GM19043 (cell line): ENCODE results near the gene FZD10.

Experiments
- ATAC-seq: cut with Tn5 transposase; IDR thresholded peaks from one replicate; pipeline ENCODE4 v1.9.1; 2021; ENCODE audit warnings: low read depth; ENCODE audit not compliant: unreplicated experiment

The FZD10 gene

DNA sequence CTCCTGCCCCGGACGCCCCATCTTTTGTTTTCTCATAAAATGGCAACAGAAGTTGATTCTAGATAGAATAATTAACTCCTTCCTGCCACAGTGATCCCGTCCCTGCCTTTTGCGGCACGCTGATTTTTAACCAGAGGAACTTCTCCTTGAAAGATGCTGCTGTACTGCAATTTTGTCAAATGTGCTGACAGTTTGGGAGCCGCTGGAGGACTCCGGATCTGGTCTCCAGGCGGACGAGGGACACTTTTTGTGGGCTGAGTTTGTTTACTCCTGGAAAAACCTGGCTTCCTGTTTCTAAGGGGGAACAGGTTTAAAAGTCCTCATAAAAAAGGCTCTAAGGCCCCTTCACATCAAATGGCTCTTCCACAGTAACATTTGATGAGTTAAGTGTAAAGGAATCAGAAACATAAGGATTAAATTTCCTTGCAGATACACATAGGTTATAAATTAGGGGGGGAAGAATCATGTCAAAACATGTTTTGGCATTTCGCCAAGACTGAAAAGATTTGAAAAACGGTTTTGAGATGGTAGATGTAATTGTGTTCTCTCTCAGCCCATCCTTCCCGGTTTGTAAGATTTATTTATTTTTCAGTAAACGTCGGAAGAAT is 15.5 kb downstream of the FZD10 start:
- ATAC-seq: no peak

DNA sequence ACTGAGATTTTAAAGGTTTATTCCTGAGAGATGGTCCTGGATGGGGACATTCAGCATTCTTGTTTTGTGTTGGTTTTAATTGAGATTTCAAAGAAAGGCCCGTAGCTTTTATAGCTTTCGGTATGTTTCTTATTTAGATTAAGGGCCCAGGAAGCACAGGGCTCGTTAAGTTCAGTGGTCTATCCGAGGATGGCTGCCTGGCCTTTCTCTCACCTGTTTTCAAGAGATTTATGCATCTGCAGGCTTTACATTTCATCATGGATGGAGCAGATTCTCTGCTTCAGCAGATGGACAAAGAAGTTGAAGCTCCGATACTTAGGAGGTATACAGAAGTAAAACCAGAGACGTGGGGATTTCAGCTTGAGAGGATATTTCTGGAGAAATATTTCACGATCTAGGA is 16.0 kb downstream of the FZD10 start:
- ATAC-seq: no peak

DNA sequence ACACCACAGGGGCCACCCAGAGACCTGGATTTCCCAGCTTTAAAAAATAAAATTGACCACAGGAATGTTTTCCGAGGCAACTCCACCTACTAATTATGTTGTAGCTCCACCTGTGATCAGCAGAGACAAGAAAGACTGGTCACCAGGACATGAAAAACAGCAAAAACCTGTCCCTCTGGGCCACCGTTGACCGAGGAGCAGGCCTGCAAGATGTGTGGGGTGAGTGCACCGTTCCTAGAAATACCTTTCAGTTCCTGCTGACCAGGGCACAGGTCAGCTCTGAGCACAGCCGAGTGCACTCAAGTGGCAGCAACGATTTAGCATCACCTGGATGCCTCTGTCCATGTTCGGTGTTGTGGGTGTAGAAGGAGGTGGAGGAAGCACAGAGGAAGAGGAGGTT is 16.9 kb downstream of the FZD10 start:
- no peak for ATAC-seq

DNA sequence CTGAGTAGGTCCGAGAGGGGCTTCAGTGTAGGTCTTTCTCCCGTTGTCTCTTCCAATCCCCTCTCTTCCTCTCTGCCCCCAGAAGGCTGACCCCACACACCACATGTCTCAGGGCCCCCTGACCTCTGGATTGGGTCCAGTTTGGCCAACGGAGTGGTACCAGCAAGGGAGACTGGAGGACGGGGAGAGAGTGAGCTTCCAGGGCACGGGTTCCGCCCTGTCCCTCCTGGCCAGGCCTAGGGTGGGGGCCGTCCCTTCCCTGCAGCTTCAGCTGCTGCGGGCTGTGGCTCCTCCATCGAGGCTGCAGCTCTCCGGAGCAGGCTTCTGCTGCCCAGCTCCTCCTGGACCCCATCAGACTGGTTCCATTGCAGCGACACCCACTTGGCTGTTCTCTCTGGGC is 17.4 kb downstream of the FZD10 start:
- ATAC-seq: no peak

DNA sequence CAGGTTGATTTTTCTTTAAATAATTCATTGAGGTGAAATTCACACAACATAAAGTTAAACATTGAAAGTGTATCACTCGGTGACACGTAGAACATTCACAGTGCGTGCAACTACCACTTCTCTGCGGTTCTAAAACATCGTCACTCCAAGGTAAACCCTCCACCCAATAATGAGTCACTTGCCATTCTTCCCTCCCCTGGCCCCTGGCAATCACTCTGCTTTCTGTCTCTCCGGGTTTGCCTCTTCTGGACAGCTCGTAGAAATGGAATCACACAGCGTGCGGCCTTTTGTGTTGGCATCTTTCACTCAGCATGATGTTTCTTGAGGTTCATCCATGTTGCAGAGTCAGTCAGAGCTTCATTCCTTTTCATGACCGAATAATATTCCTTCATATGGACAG is 18.9 kb downstream of the FZD10 start:
- ATAC-seq: no peak

DNA sequence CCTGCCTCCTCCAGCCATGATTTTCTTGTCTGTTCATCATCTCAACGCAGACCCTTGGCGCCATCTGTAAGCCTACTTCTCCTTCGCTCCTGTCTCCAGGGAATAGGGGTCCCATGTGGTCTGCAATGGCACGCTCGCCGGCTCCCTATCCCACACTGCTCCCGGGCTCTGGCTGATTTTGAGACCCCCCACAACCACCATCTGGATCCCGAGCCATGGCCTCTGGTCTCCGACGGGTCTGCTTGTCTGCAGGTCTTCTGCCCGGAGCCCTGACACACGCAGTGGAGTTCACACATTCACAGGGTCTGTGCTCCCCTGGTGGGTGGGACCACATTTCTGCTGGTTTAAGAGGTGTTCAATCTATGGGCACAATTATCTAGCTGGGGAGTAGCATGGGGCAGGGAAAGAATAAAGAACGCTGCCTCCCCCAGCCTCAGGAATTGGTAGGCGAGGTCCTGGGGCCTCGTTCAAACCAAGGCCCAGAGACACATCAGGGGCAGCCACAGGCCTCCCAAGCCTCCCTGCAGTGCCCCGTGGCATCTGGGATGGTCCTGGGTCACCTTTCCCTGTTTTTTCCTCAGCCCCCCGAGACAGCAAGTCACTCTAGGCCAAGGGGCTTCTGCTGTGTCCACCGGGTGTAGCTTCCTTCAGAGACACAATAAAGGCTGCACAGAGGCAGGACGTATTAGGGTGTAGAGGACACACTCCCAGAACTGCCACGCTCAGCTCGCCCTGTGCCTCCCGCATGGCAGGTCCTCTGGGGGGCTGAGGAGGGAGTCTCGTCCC is 21.5 kb downstream of the FZD10 start:
- ATAC-seq: no peak

DNA sequence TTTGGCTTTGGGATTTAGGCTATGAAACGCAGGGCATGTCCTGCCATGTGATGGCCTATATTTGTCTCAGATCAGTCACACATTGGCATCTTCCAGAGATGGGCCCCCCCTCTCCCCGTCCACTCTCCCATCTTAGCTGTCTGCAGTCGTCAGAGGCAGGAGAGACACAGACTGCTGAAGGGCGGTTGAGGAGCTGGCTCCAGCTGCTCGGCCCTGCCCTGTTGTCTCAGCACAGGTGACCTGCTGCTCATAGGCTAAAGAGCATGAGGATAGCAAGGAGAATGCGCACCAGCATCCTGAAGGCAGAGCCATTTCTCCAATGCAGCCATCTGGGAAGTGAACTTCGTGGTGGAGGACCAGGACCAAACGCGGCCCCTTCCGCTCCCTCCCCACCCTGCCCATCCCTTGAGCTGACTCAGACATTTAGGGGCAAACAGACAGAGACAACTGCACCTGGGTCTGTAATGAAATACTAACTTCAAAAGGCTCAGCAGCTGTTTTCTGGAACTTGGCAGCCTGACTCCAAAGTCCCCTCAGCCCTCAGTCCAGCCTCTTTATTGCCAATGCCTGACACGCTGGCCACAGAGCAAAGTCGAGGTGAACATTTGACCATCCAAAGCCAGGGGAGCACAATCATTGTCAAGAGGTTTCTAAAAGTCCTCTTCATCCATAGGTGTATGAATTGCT is 22.3 kb downstream of the FZD10 start:
- no peak for ATAC-seq

DNA sequence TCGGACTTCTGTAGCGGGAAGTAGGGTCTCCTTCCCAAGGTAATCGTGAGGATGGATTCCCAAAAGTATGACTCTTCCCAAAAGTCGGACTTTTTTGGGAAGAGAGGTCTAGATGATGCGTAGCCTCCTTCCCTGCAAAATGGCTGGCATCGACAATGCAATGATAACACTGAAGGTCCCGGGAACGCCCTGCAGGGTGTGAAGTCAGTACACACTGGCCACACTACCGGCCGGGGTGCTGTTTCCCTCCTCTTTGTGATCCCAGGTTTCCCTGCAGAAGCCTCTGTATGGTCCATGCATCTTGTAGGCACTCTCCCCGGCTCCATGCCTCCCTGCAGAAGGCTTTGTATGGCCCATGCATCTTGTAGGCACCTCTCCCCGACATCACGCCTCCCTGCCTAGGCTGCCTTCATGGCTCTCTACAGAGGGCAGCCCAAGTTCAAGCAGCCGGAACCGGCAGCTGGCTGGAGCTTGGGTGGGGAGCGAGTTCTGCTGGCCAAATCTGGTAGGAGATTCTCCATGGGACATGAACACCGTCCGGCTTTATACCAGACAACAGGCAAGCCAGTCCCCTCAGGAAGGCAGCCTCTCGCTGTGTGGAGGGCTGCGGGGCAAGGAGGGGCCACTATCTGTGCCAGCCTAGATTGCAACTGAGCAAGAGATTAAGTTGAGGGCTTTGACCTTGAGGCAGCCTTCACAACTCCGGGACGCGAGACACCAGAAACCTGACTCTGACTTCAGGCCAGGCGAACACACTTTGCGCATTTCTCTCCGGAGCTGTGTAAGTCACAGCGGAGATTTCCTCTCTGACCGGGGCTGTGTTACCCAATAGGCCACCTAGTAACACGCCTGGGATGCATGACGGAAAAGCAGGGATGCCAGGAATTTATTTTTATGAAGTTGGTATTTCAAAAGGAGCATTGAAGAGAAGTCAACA is 23.5 kb downstream of the FZD10 start:
- ATAC-seq: no peak

DNA sequence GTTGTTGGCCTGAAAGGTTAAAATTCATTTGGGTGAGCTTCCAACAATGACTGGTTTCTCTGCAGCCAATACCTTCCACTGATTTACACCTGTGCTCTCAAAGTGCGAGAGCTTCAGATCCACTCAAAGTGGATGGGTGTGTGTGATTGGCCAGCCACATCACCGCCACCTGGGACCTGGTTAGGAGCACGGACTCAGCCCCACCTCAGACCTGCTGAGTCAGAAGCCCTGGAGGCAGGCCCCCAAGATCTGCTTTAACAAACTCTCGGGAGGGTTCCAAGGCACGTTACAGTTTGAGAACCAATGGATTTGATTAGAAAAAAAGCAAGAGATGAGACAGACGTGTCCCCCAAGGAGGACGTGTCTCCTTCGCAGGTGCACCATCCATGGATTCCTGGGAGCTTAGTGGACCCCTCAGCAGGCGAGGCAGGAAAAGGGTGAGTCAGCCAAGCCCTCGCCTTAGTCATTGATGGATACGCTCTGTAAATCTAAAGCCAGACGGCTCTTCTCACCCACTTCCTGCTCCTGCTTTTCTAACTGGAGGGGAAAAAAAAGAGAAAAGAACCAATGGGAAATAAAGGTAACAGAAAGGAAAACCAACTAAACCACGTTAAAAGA is 24.5 kb downstream of the FZD10 start:
- no peak for ATAC-seq

DNA sequence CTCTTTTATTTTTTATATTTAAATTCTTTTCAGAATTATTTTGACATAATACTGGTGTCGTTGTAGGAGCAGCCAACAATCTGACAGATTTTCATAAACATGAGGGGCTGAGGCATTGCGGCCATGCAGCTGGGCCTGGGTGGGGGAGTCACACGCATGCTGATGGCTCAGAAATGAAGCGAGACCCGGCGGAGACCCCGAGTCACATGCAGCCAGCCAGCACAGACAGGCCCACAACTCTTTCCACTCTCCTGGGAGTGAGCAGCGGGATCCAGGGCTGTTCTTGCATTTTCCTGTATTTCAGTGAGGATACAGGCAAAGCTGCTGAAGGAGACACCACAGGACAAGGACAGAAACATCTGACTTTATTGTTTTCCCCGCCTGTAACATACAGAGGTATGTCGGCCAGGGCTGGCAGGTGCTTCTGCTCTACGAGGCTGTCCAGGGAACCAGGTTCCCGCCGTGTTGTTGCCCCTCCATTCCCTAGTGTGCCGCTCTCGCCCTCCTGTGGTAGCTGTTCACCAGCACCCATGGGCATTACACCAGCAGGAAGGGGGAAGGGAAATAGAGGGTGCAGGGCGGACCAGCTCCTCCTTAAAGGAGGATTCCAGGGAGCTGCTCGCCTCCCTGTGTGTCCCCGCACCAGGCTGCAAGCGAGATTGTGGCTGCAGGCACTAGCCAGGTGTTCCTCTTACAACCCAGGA is 30.5 kb downstream of the FZD10 start:
- ATAC-seq: no peak

DNA sequence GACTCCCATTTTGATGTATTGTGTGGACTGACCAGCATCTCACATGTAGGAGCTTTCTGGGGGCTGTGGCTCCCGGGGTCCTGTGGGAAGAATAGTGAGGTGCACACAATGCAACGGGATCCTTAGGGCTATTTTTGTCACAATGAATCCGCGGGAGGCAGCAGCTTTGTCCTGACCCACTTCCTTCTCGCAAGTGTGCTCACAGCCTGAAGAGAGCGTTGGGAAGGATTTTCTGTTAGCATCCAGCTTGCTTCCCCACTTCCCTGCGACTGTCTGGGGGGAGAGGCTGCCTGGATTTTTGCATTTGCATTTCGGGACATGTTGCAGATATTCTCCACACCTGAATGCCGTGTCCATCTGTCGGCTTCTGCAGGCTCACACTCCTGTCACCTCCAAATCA is 31.9 kb downstream of the FZD10 start:
- no peak for ATAC-seq

DNA sequence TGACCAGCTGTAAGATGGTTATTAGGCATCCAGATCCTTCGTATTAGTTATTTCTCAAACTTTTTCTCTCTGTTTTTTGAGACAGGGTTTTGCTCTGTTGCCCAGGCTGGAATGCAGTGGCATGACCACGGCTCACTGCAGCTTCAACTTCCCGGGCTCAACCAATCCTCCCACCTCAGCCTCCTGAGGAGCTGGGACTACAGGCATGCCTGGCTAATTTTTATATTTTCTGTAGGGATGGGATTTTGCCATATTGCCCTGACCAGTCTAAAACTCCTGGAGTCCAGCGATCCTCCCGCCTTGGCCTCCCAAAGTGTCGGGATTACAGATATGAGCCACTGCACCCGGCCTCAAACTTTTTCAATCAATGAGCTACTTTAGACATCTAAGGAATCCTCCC is 33.1 kb downstream of the FZD10 start:
- ATAC-seq: no peak

DNA sequence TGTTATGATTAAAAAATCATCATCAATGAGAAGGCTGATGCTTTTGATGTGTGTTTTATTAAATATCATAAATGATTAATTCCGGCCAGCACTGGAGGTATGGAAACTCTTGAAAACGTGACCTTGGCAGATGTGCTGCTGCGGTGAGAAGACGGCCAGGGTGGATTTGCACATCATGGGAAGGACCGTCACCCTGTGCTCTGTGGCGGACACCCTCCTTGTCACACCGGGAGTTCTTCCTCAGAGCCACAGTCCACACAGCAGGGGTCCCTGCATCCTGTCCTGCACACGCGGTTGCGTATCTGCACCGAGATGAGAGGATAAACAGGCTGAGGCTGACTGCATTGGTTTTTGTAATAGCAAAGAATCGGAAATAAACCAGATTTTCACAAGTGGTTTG is 33.5 kb downstream of the FZD10 start:
- ATAC-seq: no peak

DNA sequence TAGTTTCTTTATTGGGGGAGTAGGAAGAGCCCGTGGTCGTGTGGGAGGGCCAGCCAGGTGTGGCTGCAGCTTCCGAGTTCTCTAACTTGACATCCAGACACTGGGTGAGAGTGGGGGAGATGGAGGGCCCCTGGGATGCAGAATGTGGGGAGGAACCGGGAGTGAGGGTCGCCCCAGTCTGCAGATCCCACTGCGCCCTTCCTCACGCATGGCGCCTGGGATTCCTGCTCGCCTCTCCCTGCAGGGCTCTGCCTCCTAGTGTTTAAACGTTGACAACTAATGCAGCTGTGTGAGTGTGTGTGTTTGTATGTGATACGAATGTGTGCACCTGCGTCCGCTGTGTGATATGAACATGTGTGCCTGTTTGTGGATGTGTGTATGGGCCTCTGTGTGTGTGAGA is 34.6 kb downstream of the FZD10 start:
- no peak for ATAC-seq

DNA sequence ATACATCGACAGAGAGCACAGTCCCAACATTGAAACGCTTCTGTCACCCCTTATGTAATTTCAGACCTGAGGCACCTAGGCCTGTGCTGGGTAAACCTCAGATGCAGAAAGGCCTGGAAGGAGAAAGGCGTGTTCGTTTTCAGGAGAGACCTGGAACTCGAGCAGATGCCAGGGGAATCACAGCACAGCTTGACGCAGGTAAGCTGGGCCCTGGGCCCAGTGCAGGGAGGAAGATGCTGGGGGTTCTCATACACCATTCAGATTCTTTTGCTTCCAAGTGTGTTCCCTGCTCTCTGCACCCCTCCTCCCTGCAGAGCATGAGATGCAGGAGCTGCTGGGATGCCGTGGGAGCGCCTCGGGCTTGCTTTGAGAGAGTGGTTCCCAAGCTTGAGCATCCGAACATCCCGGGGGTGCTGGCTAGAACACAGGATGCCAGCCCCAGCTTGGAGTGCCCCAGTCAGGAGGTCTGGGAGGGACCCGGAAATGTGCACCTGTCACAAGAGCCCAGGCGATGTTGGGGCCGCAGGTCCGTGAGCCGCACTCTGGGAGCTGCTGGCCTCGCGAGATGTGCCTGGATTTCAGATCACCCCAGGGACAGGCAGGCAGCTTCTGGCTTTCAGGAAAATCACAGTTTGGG is 35.9 kb downstream of the FZD10 start:
- ATAC-seq: no peak

DNA sequence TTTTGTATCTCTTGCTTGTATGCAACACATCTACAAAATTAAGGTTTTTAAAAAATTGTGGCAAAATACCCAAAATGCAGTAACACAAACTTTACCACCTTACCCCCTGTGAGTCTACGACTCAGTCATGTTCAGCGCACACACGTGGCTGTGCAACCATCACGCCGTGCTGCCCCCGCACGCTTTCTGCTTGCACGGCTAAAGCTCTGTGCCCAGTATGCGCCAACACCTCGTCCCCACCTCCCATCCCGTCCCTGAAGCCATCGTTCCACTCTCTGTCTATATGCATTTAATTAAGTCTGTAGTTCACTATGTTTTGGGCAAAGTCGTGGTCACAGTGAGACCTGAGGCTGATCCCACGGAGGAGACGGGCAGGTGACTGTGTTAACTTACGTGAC is 36.4 kb downstream of the FZD10 start:
- ATAC-seq: no peak

DNA sequence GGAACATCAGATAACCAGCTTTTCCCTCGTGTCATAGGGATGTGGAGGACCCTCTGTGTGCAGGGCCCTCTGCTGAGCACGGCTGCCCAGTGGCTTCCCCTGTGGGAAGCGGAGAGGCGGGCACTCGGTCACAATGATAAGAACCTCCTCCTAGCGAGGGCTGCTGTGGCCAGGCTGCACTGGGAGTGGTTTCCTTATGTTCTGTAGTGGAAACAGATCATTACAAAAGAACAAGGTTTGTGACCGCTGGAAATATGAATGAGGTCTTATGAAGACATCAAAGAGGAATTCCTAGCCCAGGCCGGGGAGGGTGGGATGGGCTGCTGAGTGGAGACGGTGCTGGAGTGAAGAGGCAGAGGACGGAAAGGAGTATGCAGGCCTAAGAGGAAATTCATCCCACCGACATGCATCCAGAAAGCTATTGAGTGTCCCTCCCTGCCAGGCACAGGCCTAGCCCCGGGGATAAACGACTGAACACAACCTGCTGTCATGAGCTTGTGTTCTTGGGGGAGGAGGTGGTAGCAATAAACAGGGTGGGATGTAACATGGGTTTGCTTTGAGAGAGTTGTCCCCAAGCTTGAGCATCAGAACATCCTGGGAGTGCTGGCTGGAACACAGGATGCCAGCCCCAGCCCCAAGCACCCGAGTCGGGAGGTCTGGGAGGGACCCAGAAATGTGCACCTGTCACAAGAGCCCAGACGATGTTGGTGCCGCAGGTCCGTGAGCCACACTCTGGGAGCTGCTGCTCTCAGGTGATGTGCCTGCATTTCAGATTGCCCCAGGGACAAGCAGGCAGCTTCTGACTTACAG is 37.5 kb downstream of the FZD10 start:
- no peak for ATAC-seq

DNA sequence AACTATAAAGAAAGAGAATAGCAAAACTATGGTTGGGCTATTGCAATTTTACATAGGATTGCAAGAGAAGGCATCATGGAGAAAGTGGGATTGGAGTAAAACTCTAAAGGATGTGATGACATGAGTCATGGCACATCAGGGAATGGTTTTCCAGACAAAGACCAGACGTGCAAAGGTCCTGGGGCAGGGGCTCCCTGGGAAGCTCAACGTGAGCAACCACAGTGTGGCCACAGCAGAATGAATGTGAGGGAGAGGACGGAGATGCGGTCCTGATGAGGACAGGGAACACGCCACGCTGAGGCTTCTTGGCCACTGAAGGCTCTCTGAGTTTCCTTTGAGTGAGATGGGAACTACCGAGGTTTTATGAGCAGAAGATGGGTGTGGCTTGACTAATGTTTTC is 38.2 kb downstream of the FZD10 start:
- no peak for ATAC-seq

DNA sequence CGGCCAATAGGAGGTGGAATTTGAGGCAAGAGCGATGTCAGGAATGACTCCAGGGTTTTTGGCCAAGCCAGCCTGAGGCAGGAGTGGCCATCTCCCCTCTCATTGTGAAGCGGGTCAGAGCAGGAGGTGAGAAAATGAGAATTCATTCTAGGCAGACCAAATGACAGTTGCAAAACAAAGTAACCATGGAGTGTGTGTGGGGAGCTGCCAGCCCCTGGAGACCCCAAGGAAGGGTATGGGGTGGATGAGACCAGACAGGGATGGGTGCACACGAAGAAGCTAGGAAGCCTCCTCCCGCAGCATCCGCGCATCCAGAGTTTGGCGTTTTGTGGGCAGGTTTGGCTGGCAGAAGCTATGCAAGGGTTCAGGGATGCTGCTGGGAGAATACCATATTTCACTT is 38.8 kb downstream of the FZD10 start:
- ATAC-seq: no peak
